ENCODE measurements around the gene KRT76.

- TF ChIP-seq POLR2A (IDR thresholded peaks at IDR 0.05) = no peak
- TF ChIP-seq, protein P1, sequence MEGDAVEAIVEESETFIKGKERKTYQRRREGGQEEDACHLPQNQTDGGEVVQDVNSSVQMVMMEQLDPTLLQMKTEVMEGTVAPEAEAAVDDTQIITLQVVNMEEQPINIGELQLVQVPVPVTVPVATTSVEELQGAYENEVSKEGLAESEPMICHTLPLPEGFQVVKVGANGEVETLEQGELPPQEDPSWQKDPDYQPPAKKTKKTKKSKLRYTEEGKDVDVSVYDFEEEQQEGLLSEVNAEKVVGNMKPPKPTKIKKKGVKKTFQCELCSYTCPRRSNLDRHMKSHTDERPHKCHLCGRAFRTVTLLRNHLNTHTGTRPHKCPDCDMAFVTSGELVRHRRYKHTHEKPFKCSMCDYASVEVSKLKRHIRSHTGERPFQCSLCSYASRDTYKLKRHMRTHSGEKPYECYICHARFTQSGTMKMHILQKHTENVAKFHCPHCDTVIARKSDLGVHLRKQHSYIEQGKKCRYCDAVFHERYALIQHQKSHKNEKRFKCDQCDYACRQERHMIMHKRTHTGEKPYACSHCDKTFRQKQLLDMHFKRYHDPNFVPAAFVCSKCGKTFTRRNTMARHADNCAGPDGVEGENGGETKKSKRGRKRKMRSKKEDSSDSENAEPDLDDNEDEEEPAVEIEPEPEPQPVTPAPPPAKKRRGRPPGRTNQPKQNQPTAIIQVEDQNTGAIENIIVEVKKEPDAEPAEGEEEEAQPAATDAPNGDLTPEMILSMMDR (IDR thresholded peaks at IDR 0.05 in 4 of 5, conservative IDR thresholded peaks at IDR 0.05 in 1 of 5) = no peak
Observed at GRCh38 chr12:52795694-52796428, 18.7 kb upstream of the KRT76 start, which contains the start of gene KRT3.

All from gastrocnemius medialis (tissue), 4 donors.